Measurements from ENCODE around the gene CTTNBP2NL.
A peak's percentile ranks its signal among the peaks of the same experiment; 100 is the strongest.
"Not testable (repeated sequence)": the region's sequence is repeated elsewhere in the genome, so short reads cannot be mapped to it uniquely, and the experiment has no call there.

Gene CTTNBP2NL

GRCh38 chr1:112394743-112395062, 1.3 kb upstream of the CTTNBP2NL start:
- Histone ChIP-seq H3K27ac (no peak overlapping the region), H3K27me3 (peaks cover 57% of the 10 kb centered on the region), H3K36me3 (no peaks in the 10 kb centered on the region), H3K4me3 (ENCODE audit: low read depth in 1 of 2, low read length in 1 of 2) (no peak overlapping the region), H3K9me3 (no peaks in the 10 kb centered on the region), H3K4me1 (ENCODE audit: control insufficient read depth in 1 of 2, insufficient read depth in 1 of 2, low read depth in 1 of 2, low read length in 1 of 2) (peaks cover 16 to 25% of the 10 kb centered on the region in 2 experiments)
- no peak for TF ChIP-seq CTCF (IDR thresholded peaks at IDR 0.05)

- no peaks in the 10 kb centered on the region for H3K9me3 ChIP-seq
- peaks cover 51% of the 10 kb centered on the region for H3K27me3 ChIP-seq
- H3K4me1 ChIP-seq (ENCODE audit: control insufficient read depth in 1 of 2, insufficient read depth in 1 of 2, low read depth in 1 of 2, low read length in 1 of 2) = peaks cover 16 to 25% of the 10 kb centered on the region in 2 experiments
- peak overlapping the region; percentile 72 to 74 for H3K4me3 ChIP-seq (ENCODE audit: low read depth in 1 of 2, low read length in 1 of 2)
- no peak for TF ChIP-seq CTCF (IDR thresholded peaks at IDR 0.05)
- no peak overlapping the region for H3K27ac ChIP-seq
- no peaks in the 10 kb centered on the region for H3K36me3 ChIP-seq
These were observed 676 bp upstream of the CTTNBP2NL start for GRCh38 chr1:112395256-112395820.

GRCh38 chr1:112396653-112397471, 848 bp downstream of the CTTNBP2NL start:
- H3K36me3 ChIP-seq = no peaks in the 10 kb centered on the region
- H3K9me3 ChIP-seq = no peaks in the 10 kb centered on the region
- H3K27me3 ChIP-seq = peaks cover 49% of the 10 kb centered on the region
- no peak for TF ChIP-seq CTCF (IDR thresholded peaks at IDR 0.05)
- H3K27ac ChIP-seq = no peak overlapping the region
- H3K4me1 ChIP-seq (ENCODE audit: control insufficient read depth in 1 of 2, insufficient read depth in 1 of 2, low read depth in 1 of 2, low read length in 1 of 2) = peaks cover 12 to 20% of the 10 kb centered on the region in 2 experiments
- peak overlapping the region; percentile 72 to 74 for H3K4me3 ChIP-seq (ENCODE audit: low read depth in 1 of 2, low read length in 1 of 2)

- Histone ChIP-seq H3K36me3 (no peaks in the 10 kb centered on the region), H3K9me3 (no peaks in the 10 kb centered on the region), H3K4me1 (ENCODE audit: control insufficient read depth in 1 of 2, insufficient read depth in 1 of 2, low read depth in 1 of 2, low read length in 1 of 2) (peaks cover 12 to 20% of the 10 kb centered on the region in 2 experiments), H3K27me3 (peaks cover 49% of the 10 kb centered on the region), H3K4me3 (ENCODE audit: low read depth in 1 of 2, low read length in 1 of 2) (no peak overlapping the region), H3K27ac (no peak overlapping the region)
- TF ChIP-seq CTCF (IDR thresholded peaks at IDR 0.05) = no peak
These were observed 1.8 kb downstream of the CTTNBP2NL start for GRCh38 chr1:112397841-112398240.

GRCh38 chr1:112399456-112399855, 3.4 kb downstream of the CTTNBP2NL start:
- Histone ChIP-seq H3K4me1 (ENCODE audit: control insufficient read depth in 1 of 2, insufficient read depth in 1 of 2, low read depth in 1 of 2, low read length in 1 of 2) (peaks cover 12 to 16% of the 10 kb centered on the region in 2 experiments), H3K36me3 (no peaks in the 10 kb centered on the region), H3K27ac (no peak overlapping the region), H3K4me3 (ENCODE audit: low read depth in 1 of 2, low read length in 1 of 2) (no peak overlapping the region), H3K27me3 (peaks cover 40% of the 10 kb centered on the region), H3K9me3 (no peaks in the 10 kb centered on the region)
- no peak for TF ChIP-seq CTCF (IDR thresholded peaks at IDR 0.05)

GRCh38 chr1:112400706-112401105, 4.7 kb downstream of the CTTNBP2NL start:
- H3K4me1 ChIP-seq (ENCODE audit: control insufficient read depth in 1 of 2, insufficient read depth in 1 of 2, low read depth in 1 of 2, low read length in 1 of 2) = peaks cover 10 to 12% of the 10 kb centered on the region in 2 experiments
- not testable (repeated sequence) for H3K36me3 ChIP-seq; H3K27ac ChIP-seq; H3K4me3 ChIP-seq (ENCODE audit: low read depth in 1 of 2, low read length in 1 of 2); H3K9me3 ChIP-seq
- peaks cover 28% of the 10 kb centered on the region for H3K27me3 ChIP-seq

Measured in neutrophil (primary cell).